Calu3 (cell line): ENCODE data around the gene RXFP2. TPM values are rescaled to one million over a fixed set of nuclear protein-coding genes. Genes with fewer than 3 reads are reported as not detected.

Experiments used
- BruUV-seq: library from RNA; stranded (reverse); fragments of 400-500 nt; replicated peaks from 2 replicates; lab custom pipeline; 2021; lab: Mats Ljungman, UMichigan
- CTCF ChIA-PET: fragments of 300-600 bp; sonication (Branson Sonifier 250); formaldehyde crosslinking; loops from one replicate; lab custom pipeline; 2022; ENCODE audit warnings: antibody characterized with exemption; lab: Charles Lee
- DNase-seq: peaks from one replicate; pipeline ENCODE4 v3.0.0; 2022
- H3K27ac Mint-ChIP-seq: one replicate; pipeline ENCODE4 v1.8.0; 2022; ENCODE audit warnings: mixed read lengths; ENCODE audit not compliant: unreplicated experiment
- H3K27me3 Mint-ChIP-seq: one replicate; pipeline ENCODE4 v1.8.0; 2022; ENCODE audit warnings: mixed read lengths; ENCODE audit not compliant: unreplicated experiment
- H3K36me3 Mint-ChIP-seq: one replicate; pipeline ENCODE4 v1.8.0; 2022; ENCODE audit warnings: mild to moderate bottlenecking, moderate library complexity, mixed read lengths; ENCODE audit not compliant: insufficient read depth, unreplicated experiment
- H3K4me1 Mint-ChIP-seq: one replicate; pipeline ENCODE4 v1.8.0; 2022; ENCODE audit warnings: mild to moderate bottlenecking, low read depth, mixed read lengths; ENCODE audit not compliant: unreplicated experiment
- H3K4me3 Mint-ChIP-seq: one replicate; pipeline ENCODE4 v1.8.0; 2022; ENCODE audit warnings: mild to moderate bottlenecking, low read depth, moderate library complexity, mixed read lengths; ENCODE audit not compliant: unreplicated experiment
- H3K9me3 Mint-ChIP-seq: one replicate; pipeline ENCODE4 v1.8.0; 2022; ENCODE audit warnings: low read depth, mixed read lengths; ENCODE audit not compliant: unreplicated experiment
- CTCF ChIP-seq: fragments of 200-600 bp; IDR thresholded peaks from one replicate; pipeline ENCODE4 v1.8.0; 2022; ENCODE audit warnings: antibody characterized with exemption; ENCODE audit not compliant: unreplicated experiment
- intact Hi-C: fragments of 100-400 bp; cut with micrococcal nuclease; formaldehyde crosslinking; loops from one replicate; pipeline ENCODE4 v1.10.0; 2022; ENCODE audit not compliant: unreplicated experiment
- total RNA-seq: library from RNA; stranded (reverse); gene quantifications from 2 replicates; pipeline ENCODE4 v1.2.3, GENCODE V29; 2022

Gene RXFP2
- total RNA-seq, 1 experiment from 2014 or later: not detected

DNA sequence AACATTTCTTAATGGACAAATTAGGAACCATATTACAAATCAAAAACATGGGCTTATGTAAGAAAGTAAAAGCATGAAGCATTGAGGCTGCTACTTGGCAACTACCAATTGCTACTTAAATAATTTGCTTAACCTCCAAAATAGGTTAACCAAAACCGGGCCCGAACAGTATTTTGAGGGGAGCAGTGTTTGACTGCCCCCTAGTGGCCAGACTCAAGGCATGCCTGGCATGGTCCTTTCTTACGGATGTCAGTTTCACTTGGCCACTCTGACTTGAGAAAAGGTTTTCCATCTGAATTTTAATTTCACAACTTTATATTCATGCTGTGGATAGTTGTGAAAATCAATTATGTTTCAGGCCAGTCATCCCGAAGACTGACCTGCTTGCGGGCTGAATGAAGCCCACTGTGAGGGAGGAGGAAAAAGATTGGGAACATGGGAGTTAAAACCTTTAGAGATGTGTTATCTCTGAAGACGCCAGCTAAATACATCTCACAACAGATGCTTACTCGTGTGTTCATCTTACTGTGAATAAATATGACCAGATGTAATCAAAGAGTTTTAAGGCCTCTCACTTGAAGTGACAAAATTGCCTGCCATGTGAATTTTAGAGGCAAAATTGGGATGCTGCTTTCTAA lies 2.9 kb downstream of the RXFP2 start:
- BruUV-seq: no TSS peak
- peak; percentile 79 for TF ChIP-seq CTCF
- Mint-ChIP-seq H3K27me3 (peaks cover 28% of the 10 kb centered on the region), H3K4me1 (peaks cover 8% of the 10 kb centered on the region), H3K27ac (peak overlapping the region; percentile 19), H3K9me3 (no peaks in the 10 kb centered on the region), H3K4me3 (peak overlapping the region; percentile 39), H3K36me3 (no peaks in the 10 kb centered on the region)
- peak; percentile 64 for DNase-seq
- intact Hi-C loops: loop anchor here (1.0 to 10.0 kb wide), 3 partner anchors 204 to 497 kb away; no protein-coding TSS in a partner anchor
- CTCF ChIA-PET: interaction anchor here (2.4 kb wide), 1 partner anchor 204 kb away, joined by 19 read pairs; no protein-coding TSS in a partner anchor

GRCh38 chr13:31747291-31747690 lies 8.0 kb downstream of the RXFP2 start:
- H3K9me3 Mint-ChIP-seq: no peaks in the 10 kb centered on the region
- peaks cover 3% of the 10 kb centered on the region for H3K4me1 Mint-ChIP-seq
- TF ChIP-seq CTCF: no peak
- no peak overlapping the region for H3K4me3 Mint-ChIP-seq
- DNase-seq: no peak
- peaks cover 63% of the 10 kb centered on the region for H3K27me3 Mint-ChIP-seq
- BruUV-seq: no TSS peak
- H3K36me3 Mint-ChIP-seq: no peaks in the 10 kb centered on the region
- intact Hi-C loops: loop anchor here (10.0 kb wide), 1 partner anchor 502 kb away; no protein-coding TSS in a partner anchor
- CTCF ChIA-PET: no interaction called here
- H3K27ac Mint-ChIP-seq: no peak overlapping the region

DNA sequence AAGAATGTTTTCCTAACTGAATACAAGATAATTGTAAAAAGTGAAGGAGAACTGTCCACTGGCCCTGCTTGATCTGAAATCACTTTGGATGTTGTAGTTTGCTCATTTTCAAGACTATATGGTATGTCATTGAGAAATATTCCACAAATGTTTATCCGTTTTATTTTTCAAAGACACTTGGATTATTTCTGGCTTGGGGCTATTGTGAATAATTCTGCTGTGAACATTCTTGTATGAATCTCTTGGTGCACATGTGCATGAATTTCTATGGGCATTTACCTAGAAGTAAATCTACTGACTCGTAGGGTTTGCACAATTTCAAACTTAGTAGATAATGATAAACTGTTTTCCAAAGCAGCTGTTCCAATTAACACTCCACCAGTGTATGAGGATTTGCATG lies 8.6 kb downstream of the RXFP2 start:
- H3K27me3 Mint-ChIP-seq: peaks cover 65% of the 10 kb centered on the region
- no TSS peak for BruUV-seq
- H3K4me3 Mint-ChIP-seq: no peak overlapping the region
- H3K27ac Mint-ChIP-seq: no peak overlapping the region
- DNase-seq: no peak
- no peaks in the 10 kb centered on the region for H3K36me3 Mint-ChIP-seq
- TF ChIP-seq CTCF: no peak
- no peaks in the 10 kb centered on the region for H3K9me3 Mint-ChIP-seq
- H3K4me1 Mint-ChIP-seq: no peaks in the 10 kb centered on the region
- CTCF ChIA-PET: no interaction called here
- intact Hi-C loops: loop anchor here (10.0 kb wide), 1 partner anchor 503 kb away; no protein-coding TSS in a partner anchor

DNA sequence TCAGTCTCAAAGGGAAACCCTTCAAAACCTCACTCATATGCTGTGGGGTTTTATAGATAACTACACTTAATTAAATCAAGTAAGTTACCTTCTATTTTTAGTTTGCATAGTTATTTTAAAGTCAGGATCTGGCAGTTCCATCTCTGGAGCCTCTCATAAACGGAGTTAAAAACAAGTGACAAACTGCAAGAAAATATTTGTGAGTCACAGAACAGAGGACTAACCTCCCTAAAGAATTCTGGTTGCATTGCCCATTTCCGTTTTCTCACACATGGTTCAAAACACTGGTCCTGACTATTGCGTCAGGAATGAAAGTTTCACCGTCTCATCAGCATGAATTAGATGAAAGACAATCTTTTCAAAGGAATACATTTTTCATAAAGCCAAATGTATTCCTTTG lies 10.6 kb downstream of the RXFP2 start:
- no peak overlapping the region for H3K4me3 Mint-ChIP-seq
- no peak for TF ChIP-seq CTCF
- no peak for DNase-seq
- no peak overlapping the region for H3K27ac Mint-ChIP-seq
- intact Hi-C loops: loop anchor here (10.0 kb wide), 1 partner anchor 505 kb away; no protein-coding TSS in a partner anchor
- no peaks in the 10 kb centered on the region for H3K4me1 Mint-ChIP-seq
- CTCF ChIA-PET: no interaction called here
- no peaks in the 10 kb centered on the region for H3K9me3 Mint-ChIP-seq
- no TSS peak for BruUV-seq
- no peaks in the 10 kb centered on the region for H3K36me3 Mint-ChIP-seq
- H3K27me3 Mint-ChIP-seq: peaks cover 53% of the 10 kb centered on the region
